ENCODE data around the gene CDH23. TPM values are rescaled to one million over a fixed set of nuclear protein-coding genes. Genes with fewer than 3 reads are reported as not detected.

Gene CDH23
- total and polyA plus RNA-seq, 10 donors, result 2.0 to 19.9 (median 11.0) TPM

GRCh38 chr10:71823356-71823755 is 426.6 kb downstream of the CDH23 start:
- WGBS, 5 donors, result 63 to 92% (median 85%) methylated on average over 3 to 4 of the region's 4 CpGs
- Histone ChIP-seq H3K4me3 (peak overlapping the region in 1 of 8 donors; percentile 5), H3K9me3 (no peaks in the 10 kb centered on the region), H3K27me3 (replicated peaks in 1 of 7) (no peaks in the 10 kb centered on the region), H3K4me1 (peaks cover 0 to 75% (median 35%) of the 10 kb centered on the region in 6 donors), H3K36me3 (peaks cover 15 to 100% (median 96%) of the 10 kb centered on the region in 6 donors), H3K27ac (peak overlapping the region in 6 of 8 donors; percentile 41 to 92 (median 52))
- TF ChIP-seq POLR2A (IDR thresholded peaks at IDR 0.05) (no peak), POLR2AphosphoS5 (IDR thresholded peaks at IDR 0.05) (peak in 2 of 3 donors; percentile 25 to 35), CTCF (IDR thresholded peaks at IDR 0.05 in 8 of 11, conservative IDR thresholded peaks at IDR 0.05 in 3 of 11) (no peak)
- intact Hi-C loops (cut with DNase I; ENCODE audit: low total_unique reads), result no loop called here
- DNase-seq, result peak; percentile 76

GRCh38 chr10:71824333-71824732 is 427.6 kb downstream of the CDH23 start:
- H3K27me3 ChIP-seq (replicated peaks in 1 of 7), result no peaks in the 10 kb centered on the region
- peaks cover 15 to 100% (median 98%) of the 10 kb centered on the region in 6 donors for H3K36me3 ChIP-seq
- DNase-seq, result no peak
- H3K4me1 ChIP-seq, result peaks cover 0 to 74% (median 25%) of the 10 kb centered on the region in 6 donors
- H3K4me3 ChIP-seq, result no peak overlapping the region
- intact Hi-C loops (cut with DNase I; ENCODE audit: low total_unique reads), result no loop called here
- H3K27ac ChIP-seq, result peak overlapping the region in 5 of 8 donors; percentile 41 to 92 (median 53)
- no peaks in the 10 kb centered on the region for H3K9me3 ChIP-seq
- TF ChIP-seq POLR2AphosphoS5 (IDR thresholded peaks at IDR 0.05) (no peak), CTCF (IDR thresholded peaks at IDR 0.05 in 8 of 11, conservative IDR thresholded peaks at IDR 0.05 in 3 of 11) (no peak), POLR2A (IDR thresholded peaks at IDR 0.05) (no peak)
- 84 to 95% (median 92%) methylated on average over 3 of the region's 3 CpGs for WGBS, 5 donors

GRCh38 chr10:71825217-71825616 is 428.5 kb downstream of the CDH23 start:
- Histone ChIP-seq H3K9me3 (no peaks in the 10 kb centered on the region), H3K27ac (peak overlapping the region in 2 of 8 donors; percentile 30 to 92), H3K4me1 (peaks cover 0 to 74% (median 21%) of the 10 kb centered on the region in 6 donors), H3K4me3 (no peak overlapping the region), H3K36me3 (peaks cover 11 to 100% (median 98%) of the 10 kb centered on the region in 6 donors), H3K27me3 (replicated peaks in 1 of 7) (no peaks in the 10 kb centered on the region)
- peak; percentile 56 for DNase-seq
- TF ChIP-seq POLR2A (IDR thresholded peaks at IDR 0.05), result no peak
- TF ChIP-seq CTCF (IDR thresholded peaks at IDR 0.05 in 8 of 11, conservative IDR thresholded peaks at IDR 0.05 in 3 of 11), result no peak
- TF ChIP-seq POLR2AphosphoS5 (IDR thresholded peaks at IDR 0.05), result peak; percentile 12 to 38 (median 34)
- intact Hi-C loops (cut with DNase I; ENCODE audit: low total_unique reads), result no loop called here
- 60 to 88% (median 81%) methylated on average over 6 to 11 of the region's 11 CpGs for WGBS, 5 donors

GRCh38 chr10:71827852-71828251 is 431.1 kb downstream of the CDH23 start:
- TF ChIP-seq POLR2A (IDR thresholded peaks at IDR 0.05) (no peak), POLR2AphosphoS5 (IDR thresholded peaks at IDR 0.05) (peak in 1 of 3 donors; percentile 10), CTCF (IDR thresholded peaks at IDR 0.05 in 8 of 11, conservative IDR thresholded peaks at IDR 0.05 in 3 of 11) (no peak)
- peaks cover 9 to 100% (median 96%) of the 10 kb centered on the region in 6 donors for H3K36me3 ChIP-seq
- DNase-seq, result peak; percentile 37

More at GRCh38 chr10:71827852-71828251, 431.1 kb downstream of the CDH23 start:
- intact Hi-C loops (cut with DNase I; ENCODE audit: low total_unique reads), result no loop called here
- Histone ChIP-seq H3K27me3 (replicated peaks in 1 of 7) (no peaks in the 10 kb centered on the region), H3K4me1 (peaks cover 3 to 70% (median 26%) of the 10 kb centered on the region in 6 donors), H3K9me3 (no peaks in the 10 kb centered on the region), H3K27ac (peak overlapping the region in 4 of 8 donors; percentile 7 to 87 (median 81)), H3K4me3 (peak overlapping the region in 1 of 8 donors; percentile 1)
- 83 to 92% (median 90%) methylated on average over 5 to 6 of the region's 6 CpGs for whole genome bisulfite sequencing, 5 donors
